GM21381 (cell line): ENCODE results near the gene BHLHE40.
A peak's percentile ranks its signal among the peaks of the same experiment; 100 is the strongest.

Source experiments
- ATAC-seq: cut with Tn5 transposase; IDR thresholded peaks from one replicate; pipeline ENCODE4 v1.9.1; 2021; ENCODE audit warnings: mild to moderate bottlenecking, moderate library complexity; ENCODE audit not compliant: unreplicated experiment

The BHLHE40 gene

GRCh38 chr3:4982773-4983738, 3.8 kb downstream of the BHLHE40 start:
- ATAC-seq = no peak

- ATAC-seq = peak; percentile 53
Measured at GRCh38 chr3:4983739-4984510, 4.7 kb downstream of the BHLHE40 start.

GRCh38 chr3:4984511-4984864, 5.3 kb downstream of the BHLHE40 start:
- no peak for ATAC-seq

DNA sequence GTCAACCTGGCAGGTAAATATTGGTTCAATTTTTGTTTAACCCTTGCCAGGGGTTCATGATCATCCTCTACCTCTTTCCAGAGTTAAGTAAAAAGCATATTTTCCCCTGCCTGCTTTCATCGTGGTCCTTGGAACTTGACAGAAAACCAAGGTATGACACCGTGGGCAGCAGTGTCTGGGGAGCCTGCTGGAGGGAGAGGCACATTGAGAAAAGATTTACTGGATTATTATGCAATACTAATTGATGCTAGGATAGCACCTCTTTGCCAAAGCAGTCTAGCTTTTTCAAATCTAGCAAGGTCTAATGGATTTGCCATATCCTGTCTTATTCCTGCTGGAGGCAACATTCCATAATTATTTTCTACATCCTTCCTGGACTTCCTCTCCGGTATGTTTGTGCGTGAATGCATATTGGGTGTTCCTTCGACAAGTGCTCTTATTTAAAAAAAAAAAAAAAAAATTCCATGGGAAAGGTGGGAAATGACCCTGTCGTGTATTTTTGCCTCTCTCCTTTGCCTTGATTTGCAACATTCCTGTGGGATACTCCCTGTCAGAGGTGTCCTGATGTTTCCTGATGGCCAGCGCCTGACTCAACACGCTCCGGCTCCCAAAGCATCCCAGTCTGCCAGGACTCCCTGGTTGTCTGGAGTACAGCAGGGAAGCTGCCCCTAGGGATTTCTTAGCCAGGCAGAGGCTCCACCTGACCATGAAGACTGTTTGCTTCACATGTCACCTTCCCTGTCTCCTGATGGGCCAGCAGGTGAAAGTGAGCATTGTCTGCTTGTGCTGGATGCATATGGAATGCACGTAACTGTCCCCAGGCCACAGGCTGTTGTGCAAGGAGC, 6.3 kb downstream of the BHLHE40 start:
- ATAC-seq = no peak

DNA sequence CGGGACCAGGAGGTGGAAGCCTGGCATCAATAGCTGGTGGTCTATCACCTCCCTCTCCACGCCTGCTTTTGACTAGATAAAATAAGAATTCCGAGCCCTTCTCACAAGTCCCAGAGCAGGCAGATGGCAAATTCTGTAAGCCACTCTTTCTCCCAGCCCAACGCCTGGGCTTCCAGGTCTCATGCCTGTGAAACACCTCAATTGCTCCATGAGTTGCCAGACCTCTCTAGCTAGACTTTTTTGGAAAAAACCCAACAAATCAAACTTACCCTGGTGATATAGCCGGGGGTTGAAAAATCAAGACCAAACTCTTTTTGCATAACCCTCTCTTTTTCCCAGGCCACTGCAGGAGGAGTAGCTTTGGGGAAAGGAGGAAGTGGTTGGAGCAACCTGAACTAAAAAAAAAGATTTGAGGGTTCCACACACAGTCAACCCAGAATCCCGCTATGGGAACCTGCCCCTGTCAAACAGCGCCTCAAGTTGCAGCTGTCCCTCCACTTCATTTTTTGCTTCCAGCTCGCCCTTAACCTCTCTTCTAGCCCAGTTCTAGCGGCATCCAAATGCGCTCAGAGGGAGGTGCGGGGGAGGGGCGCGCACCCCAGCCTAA, 7.0 kb downstream of the BHLHE40 start:
- ATAC-seq = peak; percentile 15

DNA sequence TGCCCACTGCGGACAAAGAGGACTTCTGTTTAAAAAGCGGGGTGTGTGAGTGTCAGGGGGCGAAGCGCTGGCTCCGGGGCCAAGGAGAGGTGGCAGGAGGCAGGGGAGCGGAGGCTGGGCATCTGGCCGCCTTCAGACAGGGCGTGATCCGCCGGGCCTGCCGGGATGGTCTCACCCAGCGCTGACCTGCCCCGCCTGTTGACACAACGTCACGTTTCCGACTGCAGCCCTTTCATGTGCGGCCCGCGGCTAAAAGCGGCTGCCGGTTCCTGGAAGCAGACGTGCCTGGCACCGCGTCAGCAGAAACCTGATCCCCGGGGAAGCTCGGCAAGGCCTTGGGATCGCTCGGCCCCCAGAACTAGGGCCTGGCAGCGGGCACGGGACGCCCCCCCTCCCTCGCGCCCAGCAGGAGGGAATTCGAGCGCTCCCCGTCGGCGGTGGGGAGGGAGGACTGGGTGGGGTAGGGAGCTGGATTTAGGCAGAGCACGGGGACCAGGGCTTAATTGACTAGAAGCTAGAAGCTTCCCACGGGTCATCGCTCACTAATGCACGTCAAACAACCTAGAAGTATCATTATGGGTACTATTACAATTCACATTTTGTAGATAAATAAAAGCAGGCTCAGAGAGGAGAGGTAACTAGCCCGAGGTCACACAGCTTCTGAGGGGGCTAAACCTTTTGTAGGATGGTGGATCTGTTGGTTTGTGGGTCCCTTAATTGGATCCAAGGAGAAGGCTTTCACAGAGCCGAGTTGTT, 7.7 kb downstream of the BHLHE40 start:
- peak; percentile 61 for ATAC-seq

DNA sequence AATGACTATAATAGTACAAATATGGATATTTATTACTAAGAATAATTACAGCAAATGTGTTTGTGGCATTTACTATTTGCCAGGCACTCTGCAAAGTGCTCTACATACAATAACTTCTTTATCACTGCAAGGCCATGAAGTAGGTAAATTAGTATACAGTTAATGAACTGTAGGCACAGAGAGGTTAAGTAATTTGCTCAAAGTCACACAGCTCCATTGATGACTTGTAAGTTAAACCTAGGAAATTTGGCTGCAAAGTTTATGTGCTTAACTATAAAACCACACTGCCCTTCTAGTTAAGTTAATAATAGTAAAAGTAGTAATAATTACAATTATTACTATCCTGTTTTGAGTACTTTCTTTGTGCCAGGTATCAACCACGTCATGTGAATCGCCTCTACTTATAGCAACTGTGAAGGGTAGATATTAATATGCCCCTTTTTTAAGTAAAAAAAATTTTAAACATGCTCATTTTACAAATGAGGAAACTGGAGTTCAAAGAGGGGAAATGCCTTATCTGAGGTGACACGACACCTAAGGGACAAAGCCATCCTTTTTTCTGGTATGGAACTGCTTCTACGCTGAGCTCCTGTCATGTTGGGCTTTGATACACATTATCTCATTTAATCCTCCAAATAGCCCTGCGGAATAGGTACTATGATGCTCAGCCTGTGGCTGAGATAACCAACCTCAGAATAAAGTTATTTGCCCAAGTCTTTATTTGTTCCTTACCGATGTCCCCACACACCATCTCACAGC, 8.5 kb downstream of the BHLHE40 start:
- ATAC-seq = no peak

- no peak for ATAC-seq
Measured at GRCh38 chr3:4988983-4989834, 10.0 kb downstream of the BHLHE40 start.

DNA sequence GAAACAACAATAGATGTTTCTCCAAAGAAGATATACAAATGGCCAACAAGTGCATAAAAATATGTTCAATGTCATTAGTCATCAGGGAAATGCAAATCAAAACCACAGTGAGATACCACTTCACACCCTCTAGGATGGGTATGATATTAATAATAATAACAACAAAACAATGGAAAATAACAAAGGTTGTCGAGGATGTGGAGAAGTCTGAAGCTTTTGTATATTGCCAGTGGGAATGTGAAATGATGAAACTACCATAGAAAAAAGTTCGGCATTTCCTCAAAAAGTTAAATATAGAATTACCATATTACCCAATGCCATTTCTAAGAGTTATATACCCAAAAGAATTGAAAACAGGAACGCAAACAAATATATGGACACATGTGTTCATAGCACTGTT, 10.8 kb downstream of the BHLHE40 start:
- ATAC-seq = no peak

GRCh38 chr3:4992118-4992517, 12.9 kb downstream of the BHLHE40 start:
- no peak for ATAC-seq

DNA sequence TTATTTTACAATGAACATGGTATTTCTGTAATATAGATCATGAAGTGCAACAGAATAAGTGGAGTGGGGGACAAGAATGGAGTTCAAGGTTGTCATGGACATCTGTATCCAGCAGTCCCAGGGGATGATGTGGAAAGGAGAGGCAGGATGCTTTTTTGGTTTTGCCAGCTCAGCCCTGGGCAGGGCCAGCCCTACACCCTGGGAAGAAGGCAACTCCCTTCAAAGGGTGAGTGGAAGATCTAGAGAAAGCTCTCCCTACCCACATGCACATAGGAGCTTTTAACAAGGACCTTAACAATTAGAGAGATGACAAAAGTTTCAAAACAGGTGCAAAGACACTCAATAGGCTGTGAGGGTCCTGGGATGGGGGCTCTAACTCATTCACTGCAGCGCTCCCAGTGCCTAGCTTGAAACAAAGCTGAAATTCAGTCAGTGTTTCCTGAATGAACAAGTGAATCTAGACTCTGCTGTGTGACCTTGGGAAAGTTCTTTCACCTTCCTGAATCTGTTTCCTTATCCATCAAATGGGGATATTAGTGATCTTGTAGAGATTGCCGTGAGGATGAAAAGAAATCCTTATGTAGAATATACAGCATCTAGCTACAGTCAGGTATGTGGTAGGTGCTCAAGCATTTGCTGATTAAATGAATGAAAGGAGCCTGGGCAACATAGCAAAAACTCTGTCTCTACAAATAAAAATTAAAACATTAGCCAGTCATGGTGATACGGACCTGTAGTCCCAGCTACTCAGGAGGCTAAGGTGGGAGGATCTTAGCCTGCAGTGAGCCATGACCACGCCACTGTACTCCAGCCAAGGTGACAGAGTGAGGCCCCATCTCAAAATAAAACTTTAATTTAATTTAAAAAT, 14.3 kb downstream of the BHLHE40 start:
- no peak for ATAC-seq

- no peak for ATAC-seq
Measured at GRCh38 chr3:4994144-4994730, 15.0 kb downstream of the BHLHE40 start.

DNA sequence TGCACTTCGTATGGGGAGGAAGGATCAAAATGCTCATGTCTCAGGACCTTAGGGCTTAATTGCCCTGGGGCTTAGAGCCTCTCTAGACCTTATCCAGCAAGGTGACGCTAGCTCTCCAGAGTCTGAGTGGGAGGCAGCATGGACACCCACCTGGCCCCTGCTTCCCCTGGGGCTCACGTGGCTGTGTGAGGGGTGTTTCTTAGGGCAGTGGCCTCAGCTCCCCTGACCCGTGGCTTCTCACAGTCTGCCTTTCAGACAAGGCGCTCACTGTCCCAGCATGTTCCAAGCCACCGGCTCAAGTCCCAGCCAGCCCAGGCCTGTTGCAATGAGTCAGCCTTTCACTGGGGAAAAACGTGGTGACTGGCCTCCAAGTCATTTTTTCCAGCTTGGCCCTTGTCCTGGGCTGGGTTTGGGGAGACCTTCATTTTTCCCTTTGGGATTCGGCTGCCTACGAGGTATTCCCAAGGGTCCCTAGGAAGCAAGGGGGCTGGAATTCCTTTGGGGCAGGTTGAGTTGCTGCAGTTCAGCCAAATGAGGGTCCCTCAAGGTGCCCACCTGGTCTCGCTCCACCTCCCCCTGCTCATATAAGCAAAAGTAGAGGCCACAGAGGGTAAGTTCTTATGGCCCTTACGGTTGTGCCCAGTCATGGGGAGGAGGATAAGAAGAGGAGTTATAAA, 15.7 kb downstream of the BHLHE40 start:
- ATAC-seq = no peak

DNA sequence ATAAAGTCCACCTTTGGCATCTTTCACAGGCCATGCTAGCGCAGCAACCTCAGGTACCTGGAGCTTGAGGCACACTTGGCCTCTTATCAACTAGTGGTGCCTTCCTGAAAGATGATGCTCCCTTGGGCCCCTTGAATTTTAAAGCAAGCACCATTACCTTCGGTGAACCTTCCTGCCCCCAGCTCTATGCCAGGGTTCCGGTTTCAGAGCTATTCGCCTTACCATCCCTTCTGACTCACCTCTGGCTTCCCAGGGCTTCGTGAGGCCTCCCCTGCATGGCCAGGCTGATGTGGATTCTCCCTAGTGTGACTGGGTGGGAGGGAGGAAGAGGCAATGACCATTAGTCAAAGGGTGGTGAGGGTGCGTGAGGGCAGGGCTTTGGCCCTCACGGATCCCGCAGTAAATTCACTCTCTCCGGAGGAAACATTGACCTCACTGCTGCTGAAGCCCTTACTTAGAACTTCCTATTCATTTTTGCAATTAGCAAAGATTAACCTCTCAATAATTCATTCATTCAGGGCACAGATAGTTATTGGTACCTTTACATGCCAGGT, 16.3 kb downstream of the BHLHE40 start:
- no peak for ATAC-seq

DNA sequence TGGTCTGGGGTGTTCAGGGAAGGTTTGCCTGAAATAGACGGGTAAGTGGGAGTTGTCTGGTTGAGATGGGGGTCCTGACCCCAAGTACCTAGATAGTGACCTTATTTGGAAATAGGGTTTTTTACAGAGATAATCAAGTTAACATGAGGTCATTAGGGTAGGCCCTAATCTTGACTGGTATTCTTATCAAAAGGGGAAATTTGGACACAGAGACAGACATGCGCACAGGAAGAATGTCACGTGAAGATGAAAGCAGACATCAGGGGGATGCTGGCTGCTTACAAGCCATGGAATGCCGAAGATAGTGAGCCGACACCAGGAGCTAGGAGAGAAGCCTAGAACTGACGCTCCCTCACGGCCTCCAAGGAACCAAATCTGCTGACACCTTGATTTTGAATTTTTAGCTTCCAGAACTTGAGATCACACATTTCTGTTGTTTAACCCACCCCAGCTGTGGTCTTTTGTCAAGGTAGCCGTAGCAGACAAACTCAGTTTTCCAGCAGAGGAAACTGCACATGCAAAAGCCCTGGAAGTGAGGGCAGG, 17.1 kb downstream of the BHLHE40 start:
- no peak for ATAC-seq

DNA sequence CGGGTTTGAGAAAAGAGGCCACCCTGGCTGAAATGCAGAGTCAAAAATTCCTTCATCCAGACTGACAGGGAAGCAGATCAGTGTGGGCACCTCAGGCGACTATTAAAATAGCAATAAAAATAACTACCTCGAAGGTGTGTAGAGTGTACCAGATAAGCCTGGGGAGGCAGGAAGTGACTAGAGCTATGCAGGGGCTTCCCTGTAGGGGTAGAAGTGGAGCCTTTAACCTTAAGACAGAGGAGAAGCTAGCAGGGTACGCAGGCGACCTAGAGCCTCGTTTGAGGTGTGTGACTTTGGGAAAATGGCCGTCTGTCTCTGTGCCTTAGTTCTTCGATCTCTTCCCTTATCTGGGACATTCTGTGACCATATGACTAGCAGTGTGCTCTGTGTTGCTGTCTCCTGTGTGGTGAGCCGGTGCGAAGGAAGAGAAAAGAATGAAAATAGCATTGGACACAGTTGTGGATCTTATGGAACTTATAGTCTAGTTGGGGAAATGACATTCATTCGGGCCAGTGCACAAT, 17.6 kb downstream of the BHLHE40 start:
- ATAC-seq = no peak
